ENCODE data around the gene DISC1. TPM values are rescaled to one million over a fixed set of nuclear protein-coding genes. Genes with fewer than 3 reads are reported as not detected.

DISC1 gene
- total RNA-seq, 1 experiment from 2014 or later: 1.8 TPM

DNA sequence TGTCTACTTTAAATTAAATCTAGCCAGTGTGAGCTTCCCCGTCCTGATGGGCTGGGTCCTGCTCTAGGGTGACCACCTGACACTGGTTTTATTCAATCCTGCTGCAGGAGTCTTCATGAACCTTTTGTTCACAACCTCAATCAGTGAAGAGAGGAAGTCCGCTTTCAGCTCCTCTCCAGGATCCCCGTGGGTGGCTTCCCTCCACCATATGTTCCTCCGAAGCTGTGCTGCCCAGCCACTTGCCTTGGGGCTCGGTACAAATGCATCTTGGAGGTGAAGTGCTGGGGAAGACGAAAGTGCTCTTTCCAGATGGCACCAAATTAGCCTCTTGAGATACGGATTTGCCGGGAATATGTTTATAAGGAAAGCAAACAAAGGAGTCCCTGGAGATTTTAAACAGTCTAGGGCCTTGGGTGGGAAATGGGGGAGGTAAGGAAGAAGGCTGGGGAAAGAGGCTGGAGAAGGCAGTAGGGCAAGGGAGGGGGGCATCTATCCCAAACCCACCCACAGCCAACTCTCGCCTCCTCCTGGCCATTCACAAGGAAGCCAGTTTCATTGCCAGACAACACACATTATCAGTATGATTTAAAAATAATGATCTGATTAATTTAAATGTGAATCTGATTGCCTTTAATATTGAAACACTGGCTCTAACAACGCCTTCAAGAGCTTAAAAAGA lies 430.8 kb downstream of the DISC1 start:
- H3K36me3 ChIP-seq (ENCODE audit: insufficient read depth, low read length, poor library complexity, severe bottlenecking): no peaks in the 10 kb centered on the region
- DNase-seq (ENCODE audit: low spot score): no peak
- H3K27ac ChIP-seq (ENCODE audit: low read depth, low read length, poor library complexity, severe bottlenecking): no peak overlapping the region
- H3K27me3 ChIP-seq (replicated peaks; ENCODE audit: insufficient read depth, low read depth, low read length, poor library complexity): no peaks in the 10 kb centered on the region
- H3K4me3 ChIP-seq (ENCODE audit: low read depth, low read length, poor library complexity, severe bottlenecking): no peak overlapping the region
- POLR2A ChIA-PET (ENCODE audit: low non-redundant PET): no interaction called here
- CTCF ChIA-PET: no interaction called here
- BruUV-seq (replicated peaks): no TSS peak
- intact Hi-C loops (cut with micrococcal nuclease; ENCODE audit: unreplicated experiment): no loop called here
- H3K4me1 ChIP-seq (ENCODE audit: insufficient read depth, low read length, poor library complexity, severe bottlenecking): no peaks in the 10 kb centered on the region
- no peak for TF ChIP-seq EZH2 (IDR thresholded peaks at IDR 0.05; ENCODE audit: borderline replicate concordance, low read depth, low read length, poor library complexity, severe bottlenecking)
- TF ChIP-seq, protein P1, sequence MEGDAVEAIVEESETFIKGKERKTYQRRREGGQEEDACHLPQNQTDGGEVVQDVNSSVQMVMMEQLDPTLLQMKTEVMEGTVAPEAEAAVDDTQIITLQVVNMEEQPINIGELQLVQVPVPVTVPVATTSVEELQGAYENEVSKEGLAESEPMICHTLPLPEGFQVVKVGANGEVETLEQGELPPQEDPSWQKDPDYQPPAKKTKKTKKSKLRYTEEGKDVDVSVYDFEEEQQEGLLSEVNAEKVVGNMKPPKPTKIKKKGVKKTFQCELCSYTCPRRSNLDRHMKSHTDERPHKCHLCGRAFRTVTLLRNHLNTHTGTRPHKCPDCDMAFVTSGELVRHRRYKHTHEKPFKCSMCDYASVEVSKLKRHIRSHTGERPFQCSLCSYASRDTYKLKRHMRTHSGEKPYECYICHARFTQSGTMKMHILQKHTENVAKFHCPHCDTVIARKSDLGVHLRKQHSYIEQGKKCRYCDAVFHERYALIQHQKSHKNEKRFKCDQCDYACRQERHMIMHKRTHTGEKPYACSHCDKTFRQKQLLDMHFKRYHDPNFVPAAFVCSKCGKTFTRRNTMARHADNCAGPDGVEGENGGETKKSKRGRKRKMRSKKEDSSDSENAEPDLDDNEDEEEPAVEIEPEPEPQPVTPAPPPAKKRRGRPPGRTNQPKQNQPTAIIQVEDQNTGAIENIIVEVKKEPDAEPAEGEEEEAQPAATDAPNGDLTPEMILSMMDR (conservative IDR thresholded peaks at IDR 0.05; ENCODE audit: low read depth, low read length): no peak
- no peaks in the 10 kb centered on the region for H3K9me3 ChIP-seq (ENCODE audit: low read depth, low read length, poor library complexity, severe bottlenecking)

DNA sequence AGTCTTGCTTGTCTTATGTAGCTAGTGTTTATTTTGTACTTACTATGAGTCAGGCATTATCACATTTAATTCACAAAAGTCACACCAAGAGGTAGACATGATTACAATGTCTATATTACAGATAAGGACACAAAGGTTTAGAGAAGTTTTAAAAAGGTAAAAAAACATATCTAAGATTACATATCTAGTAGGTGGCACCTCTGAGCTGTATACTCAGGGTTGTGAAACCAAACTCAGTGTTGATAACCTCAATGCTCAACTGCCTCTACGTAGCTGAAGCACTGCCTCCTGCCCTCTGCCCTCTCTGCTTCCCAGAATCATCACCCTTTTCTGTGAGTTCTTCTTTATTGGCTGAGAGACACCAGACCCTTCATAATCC lies 431.3 kb downstream of the DISC1 start:
- Histone ChIP-seq H3K4me3 (ENCODE audit: low read depth, low read length, poor library complexity, severe bottlenecking) (no peak overlapping the region), H3K4me1 (ENCODE audit: insufficient read depth, low read length, poor library complexity, severe bottlenecking) (no peaks in the 10 kb centered on the region), H3K36me3 (ENCODE audit: insufficient read depth, low read length, poor library complexity, severe bottlenecking) (no peaks in the 10 kb centered on the region), H3K27me3 (replicated peaks; ENCODE audit: insufficient read depth, low read depth, low read length, poor library complexity) (no peaks in the 10 kb centered on the region), H3K9me3 (ENCODE audit: low read depth, low read length, poor library complexity, severe bottlenecking) (no peaks in the 10 kb centered on the region), H3K27ac (ENCODE audit: low read depth, low read length, poor library complexity, severe bottlenecking) (no peak overlapping the region)
- POLR2A ChIA-PET (ENCODE audit: low non-redundant PET): no interaction called here
- intact Hi-C loops (cut with micrococcal nuclease; ENCODE audit: unreplicated experiment): no loop called here
- no peak for TF ChIP-seq EZH2 (IDR thresholded peaks at IDR 0.05; ENCODE audit: borderline replicate concordance, low read depth, low read length, poor library complexity, severe bottlenecking)
- TF ChIP-seq, protein P1 (conservative IDR thresholded peaks at IDR 0.05; ENCODE audit: low read depth, low read length): no peak
- no peak for DNase-seq (ENCODE audit: low spot score)
- no TSS peak for BruUV-seq (replicated peaks)
- CTCF ChIA-PET: no interaction called here

DNA sequence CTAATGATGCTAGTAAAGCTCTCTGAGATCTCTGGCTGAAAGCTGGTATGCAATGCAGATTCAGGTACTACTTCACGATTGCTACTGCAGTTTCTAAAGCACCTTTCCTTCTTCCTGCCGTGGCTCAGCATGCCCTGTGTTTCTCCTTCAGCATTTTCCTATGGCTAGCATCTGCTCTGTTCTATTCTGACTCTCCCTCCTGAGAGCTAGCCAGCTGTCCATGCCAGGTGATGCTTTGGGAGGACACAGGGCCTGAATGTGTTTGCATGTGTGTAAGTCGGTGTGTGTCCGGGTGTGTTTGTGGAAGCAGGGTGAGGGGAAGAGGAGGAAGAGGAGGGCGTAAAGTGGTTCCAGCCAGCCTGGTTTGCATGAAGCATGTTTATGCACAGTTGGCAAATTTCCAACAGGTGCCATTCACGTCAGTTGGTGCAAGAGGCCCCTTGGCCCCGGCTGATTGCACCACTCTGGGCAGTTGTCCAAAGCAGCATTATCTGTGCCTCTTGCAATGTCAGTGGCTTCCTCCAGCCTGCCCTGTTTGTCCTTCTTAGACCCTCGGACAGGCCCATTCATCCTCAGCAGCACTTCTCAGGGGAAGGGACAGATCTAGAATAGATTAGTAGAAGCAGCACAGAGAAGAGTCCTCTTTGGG lies 433.3 kb downstream of the DISC1 start:
- no peaks in the 10 kb centered on the region for H3K4me1 ChIP-seq (ENCODE audit: insufficient read depth, low read length, poor library complexity, severe bottlenecking)
- CTCF ChIA-PET: no interaction called here
- no peak for DNase-seq (ENCODE audit: low spot score)
- H3K27ac ChIP-seq (ENCODE audit: low read depth, low read length, poor library complexity, severe bottlenecking): no peak overlapping the region
- POLR2A ChIA-PET (ENCODE audit: low non-redundant PET): no interaction called here
- BruUV-seq (replicated peaks): no TSS peak
- intact Hi-C loops (cut with micrococcal nuclease; ENCODE audit: unreplicated experiment): no loop called here
- no peaks in the 10 kb centered on the region for H3K27me3 ChIP-seq (replicated peaks; ENCODE audit: insufficient read depth, low read depth, low read length, poor library complexity)
- no peak overlapping the region for H3K4me3 ChIP-seq (ENCODE audit: low read depth, low read length, poor library complexity, severe bottlenecking)
- no peaks in the 10 kb centered on the region for H3K36me3 ChIP-seq (ENCODE audit: insufficient read depth, low read length, poor library complexity, severe bottlenecking)
- no peaks in the 10 kb centered on the region for H3K9me3 ChIP-seq (ENCODE audit: low read depth, low read length, poor library complexity, severe bottlenecking)
- TF ChIP-seq, protein P1 (conservative IDR thresholded peaks at IDR 0.05; ENCODE audit: low read depth, low read length): no peak
- no peak for TF ChIP-seq EZH2 (IDR thresholded peaks at IDR 0.05; ENCODE audit: borderline replicate concordance, low read depth, low read length, poor library complexity, severe bottlenecking)
